Fibroblast of lung (primary cell): Measurements from ENCODE around the gene NRSN2. TPM values are rescaled to one million over a fixed set of nuclear protein-coding genes. Genes with fewer than 3 reads are reported as not detected.

ENCODE experiments used
- DNase-seq, 2 donors: peaks; one replicate each; pipeline versions ENCODE4 v3.0.0 to v3.0.0-alpha.2; 2010; ENCODE audit warnings: low read depth in 2 of 2
- H2AFZ ChIP-seq: 2 replicates; pipeline ENCODE4 v1.5.1; 2012; ENCODE audit warnings: low read length, control low read depth, inconsistent platforms
- H3K27ac ChIP-seq: 2 replicates; pipeline ENCODE4 v1.5.1; 2011; ENCODE audit warnings: low read length, control low read depth; ENCODE audit not compliant: insufficient read depth
- H3K27me3 ChIP-seq: 2 replicates; pipeline ENCODE4 v1.5.1; 2011; ENCODE audit warnings: mild to moderate bottlenecking, low read length; ENCODE audit not compliant: control insufficient read depth, insufficient read depth
- H3K36me3 ChIP-seq: 2 replicates; pipeline ENCODE4 v1.5.1; 2011; ENCODE audit warnings: low read length; ENCODE audit not compliant: control insufficient read depth, insufficient read depth
- H3K4me1 ChIP-seq: 2 replicates; pipeline ENCODE4 v1.5.1; 2011; ENCODE audit warnings: low read length; ENCODE audit not compliant: control insufficient read depth, insufficient read depth; ENCODE audit errors: extremely low read depth
- H3K4me2 ChIP-seq: 2 replicates; pipeline ENCODE4 v1.5.1; 2011; ENCODE audit warnings: low read length, control low read depth; ENCODE audit not compliant: insufficient read depth; ENCODE audit errors: extremely low read depth
- H3K4me3 ChIP-seq, 4 experiments: fragments of 200-600 bp in 1 of 4; sonication (generic) in 1 of 4; replicated peaks in 1 of 4; 2 replicates each; pipeline ENCODE4 v1.5.1; 2011 to 2016; ENCODE audit warnings: low read length in 4 of 4, low read depth in 3 of 4, mild to moderate bottlenecking in 3 of 4, control low read depth in 2 of 4, inconsistent platforms in 1 of 4, mixed read lengths in 1 of 4; ENCODE audit not compliant: insufficient read depth in 1 of 4; ENCODE audit errors: control extremely low read depth in 1 of 4
- H3K79me2 ChIP-seq: 2 replicates; pipeline ENCODE4 v1.5.1; 2012; ENCODE audit warnings: mild to moderate bottlenecking, low read length, inconsistent platforms; ENCODE audit not compliant: control insufficient read depth, insufficient read depth
- H3K9ac ChIP-seq: 2 replicates; pipeline ENCODE4 v1.5.1; 2011; ENCODE audit warnings: mild to moderate bottlenecking, low read length, control low read depth; ENCODE audit not compliant: insufficient read depth
- H3K9me3 ChIP-seq: 2 replicates; pipeline ENCODE4 v1.5.1; 2012; ENCODE audit warnings: low read depth, low read length; ENCODE audit not compliant: control insufficient read depth, insufficient read depth
- H4K20me1 ChIP-seq: 2 replicates; pipeline ENCODE4 v1.5.1; 2011; ENCODE audit warnings: low read length; ENCODE audit not compliant: control insufficient read depth, insufficient read depth; ENCODE audit errors: extremely low read depth
- CTCF ChIP-seq, 2 donors: IDR thresholded peaks in 1 of 2; conservative IDR thresholded peaks in 1 of 2; 1 replicate in 1 of 2; 2 replicates in 1 of 2; pipeline ENCODE4 v1.5.1; 2011 to 2012; ENCODE audit warnings: low read length in 2 of 2, control low read depth in 1 of 2, inconsistent platforms in 1 of 2, low read depth in 1 of 2, mild to moderate bottlenecking in 1 of 2
- EZH2 ChIP-seq: IDR thresholded peaks from 2 replicates; pipeline ENCODE4 v1.5.1; 2012; ENCODE audit warnings: low read length, control low read depth, mild to moderate bottlenecking; ENCODE audit errors: missing control alignments
- polyA plus RNA-seq, 2 donors: library from polyadenylated mRNA; depleted of rRNA in 1 of 2; stranded (reverse) in 1 of 2; unstranded in 1 of 2; fragments of >200 nt; gene quantifications; 2 replicates each; pipeline ENCODE4 v1.2.1, GENCODE V29; 2011 to 2012; ENCODE audit warnings: missing spikeins in 1 of 2
- total RNA-seq: library from RNA; depleted of rRNA; stranded (reverse); fragments of >200 nt; gene quantifications from 2 replicates; pipeline ENCODE4 v1.2.1, GENCODE V29; 2014

Gene NRSN2
- total and polyA plus RNA-seq, 2 donors (not counting 1 experiment from before 2014, with no cell fraction given): 34.5 to 60.5 TPM

- Histone ChIP-seq H3K79me2 (no peaks in the 10 kb centered on the region), H4K20me1 (no peaks in the 10 kb centered on the region), H3K36me3 (no peaks in the 10 kb centered on the region), H3K4me1 (peaks cover 3% of the 10 kb centered on the region), H3K27me3 (no peaks in the 10 kb centered on the region), H3K9ac (no peak overlapping the region), H3K27ac (no peak overlapping the region), H3K9me3 (no peaks in the 10 kb centered on the region), H3K4me2 (no peak overlapping the region), H3K4me3 (no peak overlapping the region), H2AFZ (no peak overlapping the region)
- TF ChIP-seq EZH2 (no peak), CTCF (conservative IDR thresholded peaks at IDR 0.05 in 1 of 2, IDR thresholded peaks at IDR 0.05 in 1 of 2; ENCODE audit: low read depth in 1 of 2, low read length in 2 of 2) (no peak)
- DNase-seq: no peak
These were observed 3.8 kb upstream of the NRSN2 start for GRCh38 chr20:343107-343506.

- Histone ChIP-seq H3K9me3 (no peaks in the 10 kb centered on the region), H3K9ac (peak overlapping the region; percentile 78), H3K4me3 (peak overlapping the region; percentile 59 to 89 (median 72)), H4K20me1 (no peaks in the 10 kb centered on the region), H3K36me3 (peaks cover 10% of the 10 kb centered on the region), H3K27me3 (no peaks in the 10 kb centered on the region), H3K27ac (peak overlapping the region; percentile 95), H3K79me2 (peaks cover 8% of the 10 kb centered on the region), H2AFZ (peak overlapping the region; percentile 68), H3K4me2 (peak overlapping the region; percentile 98), H3K4me1 (peaks cover 7% of the 10 kb centered on the region)
- no peak for DNase-seq
- TF ChIP-seq CTCF (conservative IDR thresholded peaks at IDR 0.05 in 1 of 2, IDR thresholded peaks at IDR 0.05 in 1 of 2; ENCODE audit: low read depth in 1 of 2, low read length in 2 of 2): no peak
- TF ChIP-seq EZH2: no peak
These were observed 775 bp upstream of the NRSN2 start for GRCh38 chr20:346033-346639.

GRCh38 chr20:347317-347639 lies 367 bp downstream of the NRSN2 start:
- DNase-seq: no peak
- Histone ChIP-seq H3K27ac (peak overlapping the region; percentile 95), H3K4me3 (peak overlapping the region; percentile 62 to 89 (median 72)), H3K9me3 (no peaks in the 10 kb centered on the region), H3K9ac (peak overlapping the region; percentile 78), H2AFZ (no peak overlapping the region), H4K20me1 (no peaks in the 10 kb centered on the region), H3K27me3 (no peaks in the 10 kb centered on the region), H3K4me1 (peaks cover 7% of the 10 kb centered on the region), H3K4me2 (peak overlapping the region; percentile 98), H3K79me2 (peaks cover 8% of the 10 kb centered on the region), H3K36me3 (peaks cover 10% of the 10 kb centered on the region)
- TF ChIP-seq CTCF (conservative IDR thresholded peaks at IDR 0.05 in 1 of 2, IDR thresholded peaks at IDR 0.05 in 1 of 2; ENCODE audit: low read depth in 1 of 2, low read length in 2 of 2) (no peak), EZH2 (no peak)
